WTC11 (cell line): ENCODE results near the gene TRIM2. TPM values are rescaled to one million over a fixed set of nuclear protein-coding genes. Genes with fewer than 3 reads are reported as not detected.
A peak's percentile ranks its signal among the peaks of the same experiment; 100 is the strongest.

Source experiments
- ATAC-seq: fragments of 200-7000 bp; cut with Tn5 transposase; 2 replicates; pipeline ENCODE4 v1.10.0; 2021; ENCODE audit warnings: mild to moderate bottlenecking, moderate library complexity
- CTCF ChIA-PET: fragments of 300-600 bp; sonication (Branson Sonifier 250); formaldehyde crosslinking; loops from one replicate; lab custom pipeline; 2021; ENCODE audit warnings: antibody characterized with exemption; lab: Charles Lee
- POLR2A ChIA-PET: fragments of 350-600 bp; sonication (Branson Sonifier 250); formaldehyde crosslinking; loops from one replicate; lab custom pipeline; 2021; ENCODE audit warnings: antibody characterized with exemption; lab: Charles Lee
- DNase-seq: peaks from one replicate; pipeline ENCODE4 v3.0.0; 2021; ENCODE audit warnings: low spot score
- H3K27ac Mint-ChIP-seq: 2 replicates; pipeline ENCODE4 v1.8.0; 2021; ENCODE audit warnings: mixed read lengths
- H3K27me3 Mint-ChIP-seq: 2 replicates; pipeline ENCODE4 v1.8.0; 2021; ENCODE audit warnings: low read depth, mild to moderate bottlenecking, moderate library complexity, mixed read lengths
- H3K36me3 Mint-ChIP-seq: 2 replicates; pipeline ENCODE4 v1.8.0; 2021; ENCODE audit warnings: mixed read lengths
- H3K4me1 Mint-ChIP-seq: 2 replicates; pipeline ENCODE4 v1.8.0; 2022; ENCODE audit warnings: mixed read lengths
- H3K4me3 Mint-ChIP-seq: 2 replicates; pipeline ENCODE4 v1.8.0; 2021; ENCODE audit warnings: mild to moderate bottlenecking, moderate library complexity, mixed read lengths
- H3K9me3 Mint-ChIP-seq: 2 replicates; pipeline ENCODE4 v1.8.0; 2021; ENCODE audit warnings: mixed read lengths
- ATF1 ChIP-seq: sonication (generic); formaldehyde crosslinking; IDR thresholded peaks from 2 replicates; pipeline ENCODE4 v1.8.1; 2023; ENCODE audit warnings: mild to moderate bottlenecking, moderate library complexity, missing genetic modification reagents
- CREM ChIP-seq: sonication (generic); formaldehyde crosslinking; IDR thresholded peaks from 2 replicates; pipeline ENCODE4 v1.8.1; 2022; ENCODE audit warnings: mild to moderate bottlenecking, missing genetic modification reagents, moderate library complexity
- ETV6 ChIP-seq: sonication (generic); formaldehyde crosslinking; IDR thresholded peaks from 2 replicates; pipeline ENCODE4 v1.8.1; 2022; ENCODE audit warnings: mild to moderate bottlenecking, missing genetic modification reagents
- HMGA2 ChIP-seq: fragments of 250-450 bp; sonication (Bioruptor Pico); IDR thresholded peaks from 2 replicates; pipeline ENCODE4 v1.4.0; 2021; ENCODE audit warnings: mild to moderate bottlenecking, moderate library complexity
- IRF2 ChIP-seq: sonication (generic); formaldehyde crosslinking; IDR thresholded peaks from 2 replicates; pipeline ENCODE4 v1.8.0; 2022; ENCODE audit warnings: low read depth, missing genetic modification reagents, borderline replicate concordance
- NFE2L1 ChIP-seq: sonication (generic); formaldehyde crosslinking; IDR thresholded peaks from 2 replicates; pipeline ENCODE4 v1.8.1; 2023; ENCODE audit warnings: missing genetic modification reagents
- NR1H2 ChIP-seq: sonication (generic); formaldehyde crosslinking; IDR thresholded peaks from 2 replicates; pipeline ENCODE4 v1.9.0; 2021; ENCODE audit warnings: mild to moderate bottlenecking, moderate library complexity, missing genetic modification reagents
- OVOL2 ChIP-seq: fragments of 250-450 bp; sonication (Bioruptor Pico); IDR thresholded peaks from 2 replicates; pipeline ENCODE4 v1.9.0; 2021; ENCODE audit warnings: mild to moderate bottlenecking, borderline replicate concordance
- SOX15 ChIP-seq: fragments of 250-450 bp; sonication (Bioruptor Pico); IDR thresholded peaks from 2 replicates; pipeline ENCODE4 v1.9.0; 2021; ENCODE audit warnings: mild to moderate bottlenecking
- ZNF138 ChIP-seq: sonication (generic); formaldehyde crosslinking; conservative IDR thresholded peaks from 2 replicates; pipeline ENCODE4 v1.8.1; 2022; ENCODE audit warnings: mild to moderate bottlenecking, moderate library complexity, missing genetic modification reagents
- total RNA-seq: library from RNA; stranded (reverse); gene quantifications from 3 replicates; pipeline ENCODE4 v1.2.3, GENCODE V29; 2021
- TF ChIP-seq, protein P1 (sequence below): sonication (generic); formaldehyde crosslinking; IDR thresholded peaks from 2 replicates; pipeline ENCODE4 v1.8.0; 2022; ENCODE audit warnings: mild to moderate bottlenecking, missing genetic modification reagents
- TF ChIP-seq, protein P2 (sequence below): sonication (generic); formaldehyde crosslinking; IDR thresholded peaks from 2 replicates; pipeline ENCODE4 v1.8.1; 2022; ENCODE audit warnings: mild to moderate bottlenecking, moderate library complexity, missing genetic modification reagents
- TF ChIP-seq, protein P3 (sequence below): sonication (generic); formaldehyde crosslinking; IDR thresholded peaks from 2 replicates; pipeline ENCODE4 v1.8.0; 2022; ENCODE audit warnings: mild to moderate bottlenecking, missing genetic modification reagents
- TF ChIP-seq, protein P4 (sequence below): fragments of 250-450 bp; sonication (Bioruptor Pico); IDR thresholded peaks from 2 replicates; pipeline ENCODE4 v1.9.0; 2021; ENCODE audit warnings: mild to moderate bottlenecking, borderline replicate concordance
- TF ChIP-seq, protein P5 (sequence below): sonication (generic); formaldehyde crosslinking; IDR thresholded peaks from 2 replicates; pipeline ENCODE4 v1.8.1; 2022; ENCODE audit warnings: mild to moderate bottlenecking, missing genetic modification reagents, moderate library complexity, borderline replicate concordance
- TF ChIP-seq, protein P6 (sequence below): sonication (generic); formaldehyde crosslinking; conservative IDR thresholded peaks from 2 replicates; pipeline ENCODE4 v1.8.1; 2023; ENCODE audit warnings: mild to moderate bottlenecking, low read depth, missing genetic modification reagents, moderate library complexity
- TF ChIP-seq, protein P7 (sequence below): fragments of 250-450 bp; sonication (Bioruptor Pico); IDR thresholded peaks from 2 replicates; pipeline ENCODE4 v1.9.0; 2021; ENCODE audit warnings: mild to moderate bottlenecking
- TF ChIP-seq, protein P8 (sequence below): sonication (generic); formaldehyde crosslinking; IDR thresholded peaks from 2 replicates; pipeline ENCODE4 v1.8.1; 2023; ENCODE audit warnings: mild to moderate bottlenecking, missing genetic modification reagents, moderate library complexity

The TRIM2 gene
- total RNA-seq, 1 experiment from 2014 or later = 54.5 TPM

DNA sequence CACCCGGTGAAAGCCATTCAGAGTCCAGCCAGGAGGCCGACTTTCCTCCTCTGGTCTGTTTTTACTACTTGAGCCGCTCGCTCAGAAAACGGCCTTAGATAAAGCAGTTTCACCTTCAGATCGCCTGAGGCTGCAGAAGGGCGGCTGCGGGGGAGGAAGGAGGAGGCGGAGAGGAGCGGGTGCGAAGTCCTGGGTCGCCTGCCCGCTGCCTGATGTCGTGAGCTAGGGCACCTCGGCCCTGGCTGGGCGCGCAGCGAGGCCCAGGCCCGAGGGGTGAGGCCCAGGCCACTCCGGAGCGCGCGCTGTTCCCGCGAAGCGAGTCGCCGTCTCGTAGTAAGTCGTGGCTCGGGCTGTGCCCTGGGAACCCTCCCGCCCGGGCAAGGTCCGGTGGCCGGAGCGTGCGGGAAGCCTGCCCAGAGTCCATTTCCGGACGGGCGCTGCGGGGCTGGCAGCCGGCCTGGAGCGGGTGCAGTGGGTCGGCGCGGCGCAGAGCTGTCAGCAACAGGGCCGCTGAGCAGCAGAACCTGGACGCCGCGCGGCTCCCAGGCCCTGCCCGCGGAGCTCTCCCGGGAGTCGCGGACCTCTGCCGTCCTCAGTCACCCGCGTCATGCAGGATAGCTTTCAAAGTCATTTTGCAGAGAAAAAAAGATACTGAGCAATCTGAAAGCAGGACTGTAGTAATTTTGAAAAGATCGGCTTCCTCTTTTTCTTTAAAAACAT is 18.6 kb downstream of the TRIM2 start:
- Mint-ChIP-seq H3K27me3 (peaks cover 22% of the 10 kb centered on the region), H3K27ac (peak overlapping the region; percentile 75; the same call in 1 of the 2 replicates), H3K4me1 (peaks cover 37% of the 10 kb centered on the region), H3K36me3 (peaks cover 11% of the 10 kb centered on the region), H3K4me3 (peak overlapping the region; percentile 86), H3K9me3 (peaks cover 9% of the 10 kb centered on the region)
- ATAC-seq (peak; percentile 78), DNase-seq (peak; percentile 63)
- POLR2A ChIA-PET = interaction anchor here (0.9 to 1.6 kb wide), 5 partner anchors 10 to 35 kb away, joined by 3 to 7 read pairs (median 6); partner anchors contain the start of gene TRIM2
- CTCF ChIA-PET = interaction anchor here (0.7 to 2.8 kb wide), 7 partner anchors 10 to 429 kb away, joined by 3 to 16 read pairs (median 3); no protein-coding TSS in a partner anchor
- TF ChIP-seq, protein P1, sequence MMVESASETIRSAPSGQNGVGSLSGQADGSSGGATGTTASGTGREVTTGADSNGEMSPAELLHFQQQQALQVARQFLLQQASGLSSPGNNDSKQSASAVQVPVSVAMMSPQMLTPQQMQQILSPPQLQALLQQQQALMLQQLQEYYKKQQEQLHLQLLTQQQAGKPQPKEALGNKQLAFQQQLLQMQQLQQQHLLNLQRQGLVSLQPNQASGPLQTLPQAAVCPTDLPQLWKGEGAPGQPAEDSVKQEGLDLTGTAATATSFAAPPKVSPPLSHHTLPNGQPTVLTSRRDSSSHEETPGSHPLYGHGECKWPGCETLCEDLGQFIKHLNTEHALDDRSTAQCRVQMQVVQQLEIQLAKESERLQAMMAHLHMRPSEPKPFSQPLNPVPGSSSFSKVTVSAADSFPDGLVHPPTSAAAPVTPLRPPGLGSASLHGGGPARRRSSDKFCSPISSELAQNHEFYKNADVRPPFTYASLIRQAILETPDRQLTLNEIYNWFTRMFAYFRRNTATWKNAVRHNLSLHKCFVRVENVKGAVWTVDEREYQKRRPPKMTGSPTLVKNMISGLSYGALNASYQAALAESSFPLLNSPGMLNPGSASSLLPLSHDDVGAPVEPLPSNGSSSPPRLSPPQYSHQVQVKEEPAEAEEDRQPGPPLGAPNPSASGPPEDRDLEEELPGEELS (CRISPR knock-in tag) = peak; percentile 82; the same call in 1 of the 2 replicates
- TF ChIP-seq, protein P2, sequence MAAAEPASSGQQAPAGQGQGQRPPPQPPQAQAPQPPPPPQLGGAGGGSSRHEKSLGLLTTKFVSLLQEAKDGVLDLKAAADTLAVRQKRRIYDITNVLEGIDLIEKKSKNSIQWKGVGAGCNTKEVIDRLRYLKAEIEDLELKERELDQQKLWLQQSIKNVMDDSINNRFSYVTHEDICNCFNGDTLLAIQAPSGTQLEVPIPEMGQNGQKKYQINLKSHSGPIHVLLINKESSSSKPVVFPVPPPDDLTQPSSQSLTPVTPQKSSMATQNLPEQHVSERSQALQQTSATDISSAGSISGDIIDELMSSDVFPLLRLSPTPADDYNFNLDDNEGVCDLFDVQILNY (CRISPR knock-in tag) = no peak
- peak; percentile 59; the same call in 1 of the 2 replicates for TF ChIP-seq ETV6 (CRISPR knock-in tag)
- no peak for TF ChIP-seq NR1H2 (CRISPR knock-in tag)
- TF ChIP-seq, protein P3, sequence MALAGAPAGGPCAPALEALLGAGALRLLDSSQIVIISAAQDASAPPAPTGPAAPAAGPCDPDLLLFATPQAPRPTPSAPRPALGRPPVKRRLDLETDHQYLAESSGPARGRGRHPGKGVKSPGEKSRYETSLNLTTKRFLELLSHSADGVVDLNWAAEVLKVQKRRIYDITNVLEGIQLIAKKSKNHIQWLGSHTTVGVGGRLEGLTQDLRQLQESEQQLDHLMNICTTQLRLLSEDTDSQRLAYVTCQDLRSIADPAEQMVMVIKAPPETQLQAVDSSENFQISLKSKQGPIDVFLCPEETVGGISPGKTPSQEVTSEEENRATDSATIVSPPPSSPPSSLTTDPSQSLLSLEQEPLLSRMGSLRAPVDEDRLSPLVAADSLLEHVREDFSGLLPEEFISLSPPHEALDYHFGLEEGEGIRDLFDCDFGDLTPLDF (CRISPR knock-in tag) = no peak
- no peak for TF ChIP-seq OVOL2 (CRISPR knock-in tag)
- TF ChIP-seq, protein P4, sequence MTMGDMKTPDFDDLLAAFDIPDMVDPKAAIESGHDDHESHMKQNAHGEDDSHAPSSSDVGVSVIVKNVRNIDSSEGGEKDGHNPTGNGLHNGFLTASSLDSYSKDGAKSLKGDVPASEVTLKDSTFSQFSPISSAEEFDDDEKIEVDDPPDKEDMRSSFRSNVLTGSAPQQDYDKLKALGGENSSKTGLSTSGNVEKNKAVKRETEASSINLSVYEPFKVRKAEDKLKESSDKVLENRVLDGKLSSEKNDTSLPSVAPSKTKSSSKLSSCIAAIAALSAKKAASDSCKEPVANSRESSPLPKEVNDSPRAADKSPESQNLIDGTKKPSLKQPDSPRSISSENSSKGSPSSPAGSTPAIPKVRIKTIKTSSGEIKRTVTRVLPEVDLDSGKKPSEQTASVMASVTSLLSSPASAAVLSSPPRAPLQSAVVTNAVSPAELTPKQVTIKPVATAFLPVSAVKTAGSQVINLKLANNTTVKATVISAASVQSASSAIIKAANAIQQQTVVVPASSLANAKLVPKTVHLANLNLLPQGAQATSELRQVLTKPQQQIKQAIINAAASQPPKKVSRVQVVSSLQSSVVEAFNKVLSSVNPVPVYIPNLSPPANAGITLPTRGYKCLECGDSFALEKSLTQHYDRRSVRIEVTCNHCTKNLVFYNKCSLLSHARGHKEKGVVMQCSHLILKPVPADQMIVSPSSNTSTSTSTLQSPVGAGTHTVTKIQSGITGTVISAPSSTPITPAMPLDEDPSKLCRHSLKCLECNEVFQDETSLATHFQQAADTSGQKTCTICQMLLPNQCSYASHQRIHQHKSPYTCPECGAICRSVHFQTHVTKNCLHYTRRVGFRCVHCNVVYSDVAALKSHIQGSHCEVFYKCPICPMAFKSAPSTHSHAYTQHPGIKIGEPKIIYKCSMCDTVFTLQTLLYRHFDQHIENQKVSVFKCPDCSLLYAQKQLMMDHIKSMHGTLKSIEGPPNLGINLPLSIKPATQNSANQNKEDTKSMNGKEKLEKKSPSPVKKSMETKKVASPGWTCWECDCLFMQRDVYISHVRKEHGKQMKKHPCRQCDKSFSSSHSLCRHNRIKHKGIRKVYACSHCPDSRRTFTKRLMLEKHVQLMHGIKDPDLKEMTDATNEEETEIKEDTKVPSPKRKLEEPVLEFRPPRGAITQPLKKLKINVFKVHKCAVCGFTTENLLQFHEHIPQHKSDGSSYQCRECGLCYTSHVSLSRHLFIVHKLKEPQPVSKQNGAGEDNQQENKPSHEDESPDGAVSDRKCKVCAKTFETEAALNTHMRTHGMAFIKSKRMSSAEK (CRISPR knock-in tag) = no peak
- TF ChIP-seq ZNF138 (CRISPR knock-in tag) = peak; percentile 89
- no peak for TF ChIP-seq HMGA2 (CRISPR knock-in tag)
- TF ChIP-seq, protein P5, sequence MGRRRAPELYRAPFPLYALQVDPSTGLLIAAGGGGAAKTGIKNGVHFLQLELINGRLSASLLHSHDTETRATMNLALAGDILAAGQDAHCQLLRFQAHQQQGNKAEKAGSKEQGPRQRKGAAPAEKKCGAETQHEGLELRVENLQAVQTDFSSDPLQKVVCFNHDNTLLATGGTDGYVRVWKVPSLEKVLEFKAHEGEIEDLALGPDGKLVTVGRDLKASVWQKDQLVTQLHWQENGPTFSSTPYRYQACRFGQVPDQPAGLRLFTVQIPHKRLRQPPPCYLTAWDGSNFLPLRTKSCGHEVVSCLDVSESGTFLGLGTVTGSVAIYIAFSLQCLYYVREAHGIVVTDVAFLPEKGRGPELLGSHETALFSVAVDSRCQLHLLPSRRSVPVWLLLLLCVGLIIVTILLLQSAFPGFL (CRISPR knock-in tag) = no peak
- no peak for TF ChIP-seq SOX15 (CRISPR knock-in tag)
- TF ChIP-seq NFE2L1 (CRISPR knock-in tag) = no peak
- no peak for TF ChIP-seq ATF1 (CRISPR knock-in tag)
- no peak for TF ChIP-seq IRF2 (CRISPR knock-in tag)
- no peak for TF ChIP-seq CREM (CRISPR knock-in tag)
- TF ChIP-seq, protein P6, sequence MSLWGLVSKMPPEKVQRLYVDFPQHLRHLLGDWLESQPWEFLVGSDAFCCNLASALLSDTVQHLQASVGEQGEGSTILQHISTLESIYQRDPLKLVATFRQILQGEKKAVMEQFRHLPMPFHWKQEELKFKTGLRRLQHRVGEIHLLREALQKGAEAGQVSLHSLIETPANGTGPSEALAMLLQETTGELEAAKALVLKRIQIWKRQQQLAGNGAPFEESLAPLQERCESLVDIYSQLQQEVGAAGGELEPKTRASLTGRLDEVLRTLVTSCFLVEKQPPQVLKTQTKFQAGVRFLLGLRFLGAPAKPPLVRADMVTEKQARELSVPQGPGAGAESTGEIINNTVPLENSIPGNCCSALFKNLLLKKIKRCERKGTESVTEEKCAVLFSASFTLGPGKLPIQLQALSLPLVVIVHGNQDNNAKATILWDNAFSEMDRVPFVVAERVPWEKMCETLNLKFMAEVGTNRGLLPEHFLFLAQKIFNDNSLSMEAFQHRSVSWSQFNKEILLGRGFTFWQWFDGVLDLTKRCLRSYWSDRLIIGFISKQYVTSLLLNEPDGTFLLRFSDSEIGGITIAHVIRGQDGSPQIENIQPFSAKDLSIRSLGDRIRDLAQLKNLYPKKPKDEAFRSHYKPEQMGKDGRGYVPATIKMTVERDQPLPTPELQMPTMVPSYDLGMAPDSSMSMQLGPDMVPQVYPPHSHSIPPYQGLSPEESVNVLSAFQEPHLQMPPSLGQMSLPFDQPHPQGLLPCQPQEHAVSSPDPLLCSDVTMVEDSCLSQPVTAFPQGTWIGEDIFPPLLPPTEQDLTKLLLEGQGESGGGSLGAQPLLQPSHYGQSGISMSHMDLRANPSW (CRISPR knock-in tag) = no peak
- TF ChIP-seq, protein P7, sequence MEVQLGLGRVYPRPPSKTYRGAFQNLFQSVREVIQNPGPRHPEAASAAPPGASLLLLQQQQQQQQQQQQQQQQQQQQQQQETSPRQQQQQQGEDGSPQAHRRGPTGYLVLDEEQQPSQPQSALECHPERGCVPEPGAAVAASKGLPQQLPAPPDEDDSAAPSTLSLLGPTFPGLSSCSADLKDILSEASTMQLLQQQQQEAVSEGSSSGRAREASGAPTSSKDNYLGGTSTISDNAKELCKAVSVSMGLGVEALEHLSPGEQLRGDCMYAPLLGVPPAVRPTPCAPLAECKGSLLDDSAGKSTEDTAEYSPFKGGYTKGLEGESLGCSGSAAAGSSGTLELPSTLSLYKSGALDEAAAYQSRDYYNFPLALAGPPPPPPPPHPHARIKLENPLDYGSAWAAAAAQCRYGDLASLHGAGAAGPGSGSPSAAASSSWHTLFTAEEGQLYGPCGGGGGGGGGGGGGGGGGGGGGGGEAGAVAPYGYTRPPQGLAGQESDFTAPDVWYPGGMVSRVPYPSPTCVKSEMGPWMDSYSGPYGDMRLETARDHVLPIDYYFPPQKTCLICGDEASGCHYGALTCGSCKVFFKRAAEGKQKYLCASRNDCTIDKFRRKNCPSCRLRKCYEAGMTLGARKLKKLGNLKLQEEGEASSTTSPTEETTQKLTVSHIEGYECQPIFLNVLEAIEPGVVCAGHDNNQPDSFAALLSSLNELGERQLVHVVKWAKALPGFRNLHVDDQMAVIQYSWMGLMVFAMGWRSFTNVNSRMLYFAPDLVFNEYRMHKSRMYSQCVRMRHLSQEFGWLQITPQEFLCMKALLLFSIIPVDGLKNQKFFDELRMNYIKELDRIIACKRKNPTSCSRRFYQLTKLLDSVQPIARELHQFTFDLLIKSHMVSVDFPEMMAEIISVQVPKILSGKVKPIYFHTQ (CRISPR knock-in tag) = no peak
- TF ChIP-seq, protein P8, sequence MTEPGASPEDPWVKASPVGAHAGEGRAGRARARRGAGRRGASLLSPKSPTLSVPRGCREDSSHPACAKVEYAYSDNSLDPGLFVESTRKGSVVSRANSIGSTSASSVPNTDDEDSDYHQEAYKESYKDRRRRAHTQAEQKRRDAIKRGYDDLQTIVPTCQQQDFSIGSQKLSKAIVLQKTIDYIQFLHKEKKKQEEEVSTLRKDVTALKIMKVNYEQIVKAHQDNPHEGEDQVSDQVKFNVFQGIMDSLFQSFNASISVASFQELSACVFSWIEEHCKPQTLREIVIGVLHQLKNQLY (CRISPR knock-in tag) = no peak
